Activated gamma-delta T cell (primary cell): Measurements from ENCODE around the gene ZNF648.
"Not testable (repeated sequence)": the region's sequence is repeated elsewhere in the genome, so short reads cannot be mapped to it uniquely, and the experiment has no call there.

ENCODE experiments used
- DNase-seq: peaks from one replicate; lab custom pipeline; 2025; lab: John Stamatoyannopoulos, UW

ZNF648 gene

DNA sequence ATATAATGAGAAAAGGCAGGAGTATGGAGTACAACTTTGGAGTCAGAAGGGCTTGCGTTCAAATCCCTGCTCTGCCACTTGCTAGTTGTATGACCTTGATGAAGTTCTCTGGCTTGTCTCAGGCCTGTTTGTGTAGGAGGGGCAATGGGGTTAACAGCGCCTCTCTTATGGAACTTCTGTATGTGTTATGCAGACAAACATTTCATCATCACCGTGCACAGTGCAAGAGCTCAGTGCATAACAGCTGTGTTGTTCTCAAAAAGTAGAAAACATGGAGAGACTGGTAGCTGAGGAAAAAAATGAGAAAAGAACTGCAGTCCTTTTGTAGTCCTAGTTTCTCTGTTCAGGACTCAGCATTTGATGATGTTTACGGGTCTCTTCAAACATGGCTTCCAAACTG, 10.4 kb upstream of the ZNF648 start:
- DNase-seq: no peak

DNA sequence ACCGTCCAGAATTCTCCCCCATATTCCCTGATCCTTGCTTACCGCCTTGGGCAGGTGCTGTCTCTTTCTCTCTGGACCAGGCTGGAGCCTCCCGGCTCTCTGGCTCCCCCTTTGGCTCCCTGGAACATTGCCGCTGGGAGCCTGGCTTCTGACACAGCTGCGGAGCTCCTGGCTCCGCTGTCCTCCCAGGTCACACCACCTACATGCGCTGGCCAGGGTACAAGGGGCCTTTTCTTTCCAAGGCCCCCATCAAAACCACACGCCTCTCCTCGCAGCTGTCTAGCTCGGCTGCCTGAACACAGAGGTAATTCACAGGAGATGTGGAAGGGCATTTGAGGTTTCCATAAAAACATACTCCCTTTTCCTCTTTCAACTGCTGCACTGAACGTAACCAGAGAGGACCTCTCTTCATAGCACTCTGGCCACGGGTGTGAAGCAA, 7.5 kb upstream of the ZNF648 start:
- DNase-seq: no peak

DNA sequence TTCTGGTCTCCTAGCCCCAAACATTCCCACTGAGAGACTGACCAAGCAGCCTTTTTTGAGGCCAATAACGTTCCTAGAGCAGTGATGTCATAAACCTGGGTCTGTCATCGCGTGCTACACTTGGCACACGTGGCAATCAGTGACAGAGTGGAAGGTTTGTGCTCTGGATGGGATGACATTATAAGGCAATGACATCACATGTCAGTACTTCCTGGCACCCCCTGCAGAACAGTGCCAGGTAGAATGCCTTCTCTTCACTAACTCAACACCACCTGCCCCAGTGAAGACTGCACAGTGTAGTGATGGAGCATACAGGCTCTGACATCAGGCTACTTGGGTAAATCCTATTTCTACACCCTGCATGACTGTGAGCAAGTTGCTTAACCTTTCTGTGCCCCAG, 5.4 kb upstream of the ZNF648 start:
- DNase-seq: no peak

DNA sequence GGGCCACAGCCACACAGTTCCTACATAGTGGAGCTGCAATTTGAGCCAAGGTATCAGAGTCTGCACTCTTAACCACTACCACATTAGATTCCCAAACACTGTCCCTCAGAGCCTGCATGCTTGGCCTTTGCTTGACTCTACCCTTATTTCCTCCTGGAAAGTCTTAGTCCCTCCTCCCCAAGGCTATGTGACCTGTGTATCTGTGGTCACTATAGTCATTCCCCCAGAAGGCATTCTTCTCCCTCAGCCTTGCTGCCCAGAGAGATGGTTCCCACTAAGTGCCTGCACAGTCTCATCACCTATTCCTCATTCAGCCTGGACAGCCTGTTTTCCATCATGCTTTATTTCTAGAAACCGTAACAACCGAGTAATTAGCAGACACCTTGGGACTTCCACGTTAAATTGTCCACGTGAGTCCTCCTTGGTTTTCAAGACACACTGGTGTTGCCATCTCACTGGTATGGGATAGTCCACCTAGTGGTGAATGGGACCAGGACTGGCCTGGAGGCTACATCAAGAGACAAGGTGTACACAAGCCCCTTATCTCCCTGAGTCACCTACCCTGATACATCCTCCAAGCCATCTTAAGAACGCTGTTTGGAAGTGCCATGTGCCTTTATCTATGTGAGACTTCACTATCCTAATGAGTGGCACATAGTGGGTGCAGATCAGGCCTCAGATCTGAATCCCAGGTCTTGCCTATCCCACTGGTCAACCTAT, 3.8 kb upstream of the ZNF648 start:
- no peak for DNase-seq

DNA sequence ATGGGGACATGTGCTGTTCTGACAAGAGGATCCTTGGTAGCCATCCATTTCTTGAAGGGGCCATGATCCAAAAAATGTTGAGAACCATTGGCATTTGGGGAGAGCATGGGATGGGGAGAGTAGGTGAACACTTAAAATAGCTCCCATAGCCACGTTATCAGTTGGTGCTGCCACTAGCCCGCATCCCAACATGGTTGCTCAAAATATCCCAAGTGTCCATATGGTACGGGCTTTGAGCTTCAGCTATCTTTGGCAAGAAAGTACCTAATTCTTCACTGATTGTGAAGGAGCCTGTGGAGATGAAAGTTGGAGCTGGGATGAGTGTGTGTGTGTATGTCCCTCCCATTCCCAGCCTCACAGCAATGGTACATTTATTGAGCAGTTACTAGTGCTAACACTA, 3.1 kb upstream of the ZNF648 start:
- DNase-seq: no peak

DNA sequence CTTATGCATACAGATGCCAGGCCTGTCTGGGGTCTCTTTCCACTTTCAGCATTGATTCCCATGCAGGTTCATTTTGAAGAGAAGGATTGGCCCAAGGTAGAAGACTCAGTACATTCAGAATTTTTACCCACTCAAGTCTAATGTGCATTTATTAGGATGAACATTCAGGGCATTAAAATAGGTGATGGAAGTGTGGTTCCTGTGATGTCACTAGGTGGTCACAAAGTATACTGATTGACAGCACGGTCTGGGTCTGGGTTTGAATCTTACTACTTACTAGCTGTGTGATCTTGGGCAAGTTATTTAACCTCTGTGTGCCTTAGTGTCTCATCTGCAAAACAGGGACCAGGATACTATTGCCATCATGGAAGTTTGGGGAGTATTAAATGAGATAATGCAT, 711 bp upstream of the ZNF648 start:
- no peak for DNase-seq

DNA sequence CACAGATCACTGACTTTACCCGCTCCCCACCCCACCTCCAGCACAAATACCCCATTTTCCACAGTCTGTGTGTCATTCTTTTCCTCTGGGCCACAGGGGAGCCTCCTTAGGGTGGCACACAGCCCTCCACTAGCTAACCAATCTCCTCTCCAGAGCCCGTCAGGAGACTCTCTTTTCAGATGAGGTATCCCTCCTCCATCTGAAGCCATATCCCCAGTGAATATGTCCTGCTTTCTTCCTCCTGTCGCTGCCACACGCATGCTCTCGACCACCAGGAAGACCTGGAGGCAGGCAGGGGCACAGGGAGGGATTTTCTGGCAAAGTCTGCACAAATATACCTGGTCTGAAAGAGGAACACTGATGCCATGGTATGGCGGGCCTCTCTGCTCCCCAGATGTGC, 635 bp downstream of the ZNF648 start:
- no peak for DNase-seq

DNA sequence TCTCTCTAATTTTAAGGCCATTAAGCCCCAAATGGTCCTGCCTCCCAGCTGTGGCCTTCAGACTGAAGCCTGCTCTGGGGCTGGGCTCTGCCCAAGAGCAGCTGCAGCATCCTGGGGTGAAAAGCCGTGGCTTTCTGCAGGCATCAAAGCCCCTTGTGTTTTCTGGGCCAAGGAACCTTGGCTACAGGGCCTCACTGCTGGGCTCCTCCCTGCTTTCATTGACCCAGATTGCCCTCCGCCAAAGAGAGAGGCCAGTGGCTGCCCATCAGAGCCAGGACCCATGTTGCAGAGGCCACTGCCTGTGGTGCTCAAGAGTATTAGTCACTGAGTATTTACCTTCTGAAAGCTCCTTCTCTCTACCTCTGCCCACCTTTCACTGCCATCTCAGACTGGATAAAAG, 1.6 kb downstream of the ZNF648 start:
- DNase-seq: no peak

DNA sequence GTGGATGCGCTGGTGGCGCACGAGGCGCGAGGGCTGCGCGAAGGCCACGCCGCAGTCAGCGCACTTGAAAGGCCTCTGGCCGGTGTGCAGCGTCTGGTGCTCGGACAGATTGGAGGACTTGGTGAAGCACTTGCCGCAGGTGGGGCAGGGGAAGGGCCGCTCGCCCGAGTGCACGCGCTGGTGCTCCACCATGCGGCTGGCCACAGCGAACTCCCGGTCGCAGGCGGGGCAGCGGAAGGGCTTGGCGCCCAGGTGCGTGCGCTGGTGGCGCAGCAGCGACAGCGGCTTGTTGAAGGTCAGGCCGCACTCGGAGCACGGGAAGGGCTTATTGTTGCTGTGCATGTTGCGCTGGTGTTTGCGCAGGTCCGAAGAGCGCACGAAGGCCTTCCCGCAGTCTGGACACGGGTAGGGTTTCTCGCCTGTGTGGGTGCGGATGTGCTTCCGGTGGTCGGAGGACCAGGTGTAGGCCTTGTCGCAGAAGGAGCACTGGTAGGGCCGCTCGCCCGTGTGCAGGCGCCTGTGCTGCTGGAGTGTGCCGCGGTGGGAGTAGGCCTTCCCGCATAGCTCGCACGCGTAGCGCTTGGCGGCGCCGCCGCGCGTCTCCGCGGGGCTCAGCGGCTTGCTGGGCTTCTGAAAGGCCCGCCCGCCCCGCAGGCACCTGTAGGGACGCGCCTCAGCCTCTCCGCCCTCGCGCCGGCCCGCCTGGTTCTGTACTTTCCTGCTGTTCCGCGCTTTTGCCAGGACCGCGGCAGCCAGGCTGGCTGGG, 4.7 kb downstream of the ZNF648 start:
- no peak for DNase-seq

DNA sequence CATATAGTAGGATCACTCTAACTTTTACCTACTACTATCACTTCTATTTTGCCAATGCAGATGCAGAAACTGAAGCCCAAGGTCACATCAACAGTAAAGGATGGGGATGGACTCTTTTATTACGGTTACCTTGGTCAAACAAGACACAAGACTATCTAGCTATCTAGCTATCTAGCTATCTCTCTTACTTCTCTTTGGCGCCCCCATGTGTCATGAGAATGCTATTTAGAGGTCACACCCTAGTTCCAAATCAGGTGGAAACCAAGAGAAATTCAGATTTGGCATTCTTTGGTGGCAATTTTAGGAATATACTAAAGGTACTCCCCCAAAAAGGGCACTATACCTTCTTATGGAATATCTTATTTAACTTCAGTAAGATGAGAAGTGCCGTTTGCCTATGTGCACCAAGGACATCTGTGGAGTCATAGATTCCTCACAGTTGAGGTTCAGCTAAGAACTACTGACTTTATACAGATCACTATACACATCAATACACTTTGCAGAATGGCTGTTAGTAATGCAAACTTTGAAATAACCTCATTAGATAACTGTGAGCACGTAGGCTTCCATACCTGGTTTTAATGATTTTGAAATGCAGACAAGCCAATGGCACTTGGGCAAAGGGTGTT, 6.7 kb downstream of the ZNF648 start:
- no peak for DNase-seq

DNA sequence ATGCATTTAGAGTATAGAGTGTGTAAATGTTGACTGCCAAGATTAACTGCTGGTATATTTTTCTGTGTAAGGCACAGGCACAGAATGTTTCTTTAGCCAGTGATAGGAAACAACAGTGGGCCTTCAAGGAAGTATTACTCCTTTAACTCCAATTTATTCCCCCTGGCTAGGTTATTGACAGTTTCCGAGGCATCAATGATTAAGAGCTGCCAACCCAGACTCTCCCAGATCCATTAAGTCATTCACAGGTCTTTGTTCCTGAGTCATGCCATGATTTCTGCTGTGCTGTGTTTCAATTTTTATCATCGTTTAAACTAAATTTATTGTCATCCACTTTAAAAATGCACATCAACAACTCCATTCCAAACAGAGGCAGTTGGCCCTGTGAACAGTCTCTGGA, 9.2 kb downstream of the ZNF648 start:
- DNase-seq: no peak

DNA sequence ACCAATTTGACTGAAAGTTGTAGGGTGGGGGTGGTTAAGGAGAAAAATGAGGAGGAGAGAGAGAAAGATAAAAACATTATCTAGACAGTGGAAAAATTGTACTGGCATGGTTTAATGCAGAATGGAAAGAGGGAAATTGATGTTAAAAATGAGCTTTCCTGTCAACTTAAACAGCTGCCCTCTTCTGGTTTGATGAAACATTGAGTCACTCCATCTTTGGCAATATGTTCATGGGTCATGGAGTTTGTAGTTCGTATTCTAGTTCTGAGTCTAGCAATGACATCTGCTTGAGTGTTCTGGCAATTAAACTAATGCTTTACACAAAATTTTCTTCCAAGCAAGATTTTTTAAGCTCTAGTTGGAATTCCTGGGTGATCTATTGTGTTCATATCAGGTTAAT, 9.6 kb downstream of the ZNF648 start:
- DNase-seq: no peak

DNA sequence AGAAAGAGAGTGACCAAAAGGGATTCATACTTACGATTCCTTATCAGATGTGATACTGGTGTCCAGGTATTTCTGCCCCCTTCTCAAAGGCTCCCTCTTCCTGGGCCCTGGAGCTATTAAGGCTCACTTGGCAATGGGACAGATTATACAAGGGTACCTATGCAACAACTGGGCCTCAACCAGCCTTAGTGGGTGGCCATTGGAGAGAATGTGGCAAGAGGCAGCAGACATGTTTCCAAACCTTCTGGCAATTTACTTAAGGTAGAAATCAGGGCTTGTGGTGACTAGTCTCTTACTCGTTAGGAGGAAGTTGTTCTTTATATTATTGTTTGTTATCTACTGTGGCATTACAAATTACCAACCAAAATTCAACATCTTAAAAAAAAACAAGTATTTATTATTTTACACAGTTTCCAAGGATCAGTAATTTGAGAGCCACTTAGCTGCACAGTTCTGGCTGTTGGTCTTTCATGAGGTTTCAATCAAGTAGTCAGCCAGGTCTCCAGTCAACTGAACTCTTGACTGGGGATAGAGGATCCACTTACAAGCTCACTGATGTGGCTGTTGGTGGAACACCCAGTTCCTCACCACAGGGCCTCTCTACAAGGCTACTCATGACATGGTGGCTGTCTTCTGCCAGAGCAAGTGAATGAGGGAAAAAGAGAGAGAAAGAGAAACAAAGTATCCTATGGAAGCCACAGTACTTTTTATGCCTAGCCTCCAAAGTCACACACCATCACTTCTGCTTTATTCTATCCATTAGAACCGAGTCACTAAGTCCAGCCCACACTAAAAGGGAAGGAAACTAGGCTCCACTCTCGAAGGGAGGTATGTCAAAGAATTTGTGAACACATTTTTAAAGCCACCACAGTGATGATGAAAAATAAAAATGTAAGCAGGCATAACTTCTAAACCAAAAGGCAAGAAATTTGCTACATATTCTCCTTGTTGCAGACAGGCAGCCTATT, 10.7 kb downstream of the ZNF648 start:
- no peak for DNase-seq

DNA sequence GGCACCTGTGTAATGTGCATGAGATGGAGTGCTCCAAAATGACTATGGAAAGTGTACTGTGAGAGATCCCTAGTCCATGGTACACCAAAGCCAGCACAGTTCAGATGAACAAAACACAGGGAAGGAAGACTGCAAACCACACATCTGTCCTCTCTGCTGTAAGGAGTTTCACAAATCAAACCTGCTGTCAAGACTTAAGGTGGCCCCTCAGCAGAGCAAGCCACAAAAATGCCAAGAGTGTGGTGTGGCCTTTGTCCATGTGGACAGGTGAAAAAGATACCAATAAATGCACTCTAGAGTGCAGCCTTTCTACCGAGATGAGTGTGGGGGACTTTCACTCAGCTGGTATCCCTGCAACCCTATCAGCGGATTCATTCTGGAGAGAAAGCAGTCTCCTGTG, 12.9 kb downstream of the ZNF648 start:
- DNase-seq: no peak

DNA sequence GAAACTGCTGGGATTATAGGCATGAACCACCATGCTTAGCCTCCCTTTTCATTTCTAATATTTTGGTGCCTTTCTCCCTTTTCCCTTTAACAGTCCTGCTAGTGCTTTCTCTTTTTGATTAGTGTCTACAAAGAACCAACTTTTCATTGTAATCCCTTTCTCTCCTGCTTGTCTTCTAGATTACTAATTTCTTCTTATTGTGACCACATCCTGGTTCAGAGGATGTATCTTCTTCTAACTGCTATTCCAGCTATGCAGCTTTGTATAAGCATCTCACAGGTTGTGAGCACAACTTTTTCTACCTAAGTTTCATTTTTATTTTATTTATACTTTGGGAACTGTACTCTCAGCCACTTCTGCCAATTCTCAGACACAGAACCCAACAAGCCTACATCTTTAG, 14.7 kb downstream of the ZNF648 start:
- DNase-seq: no peak

DNA sequence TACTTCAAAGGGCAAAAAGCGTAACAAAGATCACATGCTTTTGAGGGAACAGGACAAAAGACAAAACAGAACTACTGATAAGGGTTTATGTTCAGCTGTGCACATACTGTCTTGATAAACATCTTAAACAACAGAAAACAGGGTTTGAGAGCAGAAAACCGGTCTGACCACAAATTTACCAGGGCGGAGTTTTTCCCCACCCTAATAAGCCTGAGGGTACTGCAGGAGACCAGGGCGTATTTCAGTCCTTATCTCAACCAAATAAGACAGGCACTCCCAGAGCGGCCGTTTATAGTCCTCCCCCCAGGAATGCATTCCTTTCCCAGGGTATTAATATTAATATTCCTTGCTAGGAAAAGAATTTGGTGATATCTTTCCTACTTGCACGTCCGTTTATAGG, 16.0 kb downstream of the ZNF648 start:
- not testable (repeated sequence) for DNase-seq

DNA sequence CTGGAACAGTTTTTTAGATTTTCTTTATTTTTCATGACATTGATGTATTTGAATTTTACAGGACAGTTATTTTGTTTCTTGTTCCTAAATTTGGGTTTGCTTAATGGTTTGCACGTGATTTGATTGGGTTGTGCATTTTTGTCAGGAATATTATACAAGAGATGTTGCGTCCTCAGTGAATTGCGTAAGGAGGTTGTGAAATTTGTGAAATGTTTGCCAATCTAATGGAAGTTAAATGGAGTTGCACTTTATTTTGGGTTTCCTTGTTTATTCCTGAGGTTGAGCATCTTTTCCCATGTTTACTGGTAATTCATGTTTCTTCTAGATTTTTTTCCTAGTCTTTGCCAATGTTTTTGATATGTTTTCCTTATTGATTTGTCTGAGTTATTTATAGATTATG, 19.9 kb downstream of the ZNF648 start:
- DNase-seq: no peak

DNA sequence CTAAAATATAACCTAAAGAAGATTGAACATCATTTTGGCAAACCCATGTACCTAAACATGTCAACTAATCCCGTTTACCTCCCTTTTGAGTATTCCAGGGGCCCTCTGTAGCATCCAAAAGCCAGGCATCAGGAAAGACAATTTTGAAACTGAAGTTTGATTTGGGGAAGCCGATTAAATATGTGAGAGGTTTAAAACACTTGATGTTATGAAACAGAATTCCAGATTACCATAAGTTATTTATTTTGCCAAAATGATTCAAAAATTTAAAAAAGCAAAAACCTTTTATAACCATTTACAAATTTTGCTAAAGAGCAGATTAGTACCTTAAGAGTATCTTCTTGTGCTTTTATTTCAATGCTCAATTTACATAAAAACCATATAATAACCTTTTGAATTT, 23.3 kb downstream of the ZNF648 start:
- DNase-seq: no peak

DNA sequence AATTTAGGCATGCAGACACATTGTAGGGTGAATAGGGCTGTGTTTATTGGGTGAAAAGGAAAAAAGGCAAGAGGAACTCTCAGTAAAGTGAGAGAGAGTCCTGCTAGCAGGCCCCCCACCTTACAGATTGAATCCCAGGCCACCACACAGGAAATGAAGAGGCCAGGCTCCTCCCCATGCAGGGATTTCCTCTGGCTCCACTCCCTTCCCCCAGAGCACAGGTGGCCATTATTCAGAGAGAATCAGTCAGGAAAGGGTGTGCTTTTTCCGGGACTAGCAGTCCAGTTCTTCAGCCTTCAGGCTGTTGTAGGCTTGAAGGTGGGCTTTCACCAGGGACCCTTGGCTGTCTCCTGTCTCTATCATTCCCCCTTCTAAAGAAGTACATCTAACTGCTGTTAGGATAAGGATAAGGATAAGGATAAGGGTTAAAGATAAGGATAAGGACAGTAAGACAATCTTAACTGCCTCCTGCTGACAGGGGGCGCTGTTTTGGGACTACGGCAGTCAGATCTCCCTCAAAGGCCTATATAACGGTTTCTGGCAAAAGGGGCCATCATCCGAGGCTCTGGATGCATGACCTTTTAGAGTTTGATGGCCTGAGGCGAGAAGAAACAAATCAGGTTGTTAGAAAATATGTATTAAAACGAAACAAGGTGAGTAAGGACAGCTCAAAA, 26.3 kb downstream of the ZNF648 start:
- no peak for DNase-seq

DNA sequence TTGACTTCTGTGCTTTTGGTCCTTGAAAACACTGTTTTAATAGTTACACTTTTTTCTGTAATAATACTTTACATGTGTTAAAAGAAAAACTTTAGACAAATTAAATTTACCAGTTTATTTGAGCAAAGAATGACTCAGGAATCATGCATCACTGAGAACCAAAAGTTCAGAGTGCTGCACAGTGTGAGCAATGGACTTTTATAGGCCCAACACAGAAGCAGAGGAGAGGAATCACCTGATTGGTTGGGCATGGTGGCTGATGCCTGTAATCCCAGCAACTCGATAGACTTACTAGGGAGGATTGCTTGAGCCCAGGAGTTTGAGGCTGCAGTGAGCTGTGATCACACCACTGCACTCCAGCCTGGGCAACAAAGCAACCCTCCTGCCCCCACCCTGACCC, 29.3 kb downstream of the ZNF648 start:
- no peak for DNase-seq
